ENCODE data around the gene IGDCC3.

IGDCC3 gene

DNA sequence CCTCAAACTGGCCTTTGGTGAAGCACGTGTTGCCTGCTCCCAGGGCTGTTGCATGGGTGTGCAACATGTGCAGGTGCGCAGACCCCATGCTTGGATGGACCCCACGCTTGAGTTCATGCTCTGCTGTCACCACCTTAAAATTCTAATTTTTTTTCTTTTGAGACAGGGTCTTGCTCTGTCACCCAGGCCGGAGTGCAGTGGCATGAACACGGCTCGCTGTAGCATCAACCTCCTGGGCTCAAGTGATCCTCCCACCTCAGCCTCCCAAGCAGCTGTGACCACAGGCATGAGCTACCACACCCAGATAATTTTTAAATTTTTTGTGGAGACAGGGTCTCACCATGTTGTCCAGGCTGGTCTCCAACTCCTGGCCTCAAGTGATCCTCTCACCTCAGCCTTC is 9.1 kb upstream of the IGDCC3 start:
- Histone ChIP-seq H3K9ac (ENCODE audit: insufficient read length) (no peak overlapping the region), H3K4me3 (no peak overlapping the region), H3K9me3 (ENCODE audit: low read depth, low read length) (no peaks in the 10 kb centered on the region), H3K36me3 (ENCODE audit: insufficient read depth, low read length) (no peaks in the 10 kb centered on the region), H3K27ac (no peak overlapping the region)
- TF ChIP-seq POLR2AphosphoS5 (IDR thresholded peaks at IDR 0.05; ENCODE audit: borderline replicate concordance, low read depth, low read length), result no peak
- no peak for TF ChIP-seq FOXP2 (optimal IDR thresholded peaks at IDR 0.05; ENCODE audit: control extremely low read depth, extremely low read length, insufficient read depth)
- no peak for TF ChIP-seq EZH2 (IDR thresholded peaks at IDR 0.05)
- DNase-seq (ENCODE audit: low read depth, low spot score), result no peak

DNA sequence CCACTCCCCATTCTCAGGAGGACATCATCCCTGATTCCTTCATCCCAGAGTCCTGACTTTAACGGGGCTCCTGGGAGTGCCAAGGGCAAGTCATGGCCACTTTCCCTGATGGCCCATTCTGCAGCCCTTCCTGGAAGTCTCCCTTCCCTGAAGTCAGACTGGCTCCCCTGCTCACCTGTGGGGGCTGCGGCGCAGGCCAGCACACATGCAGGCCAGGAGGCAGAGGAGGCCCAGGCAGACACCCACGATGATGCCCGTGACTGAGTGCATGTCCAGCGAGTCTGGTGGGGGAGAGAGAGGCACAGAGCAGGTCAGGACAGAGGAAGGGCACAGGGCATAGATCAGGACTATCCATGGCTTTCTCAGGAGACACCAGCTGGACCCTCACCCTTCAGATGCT is 8.6 kb upstream of the IGDCC3 start:
- Histone ChIP-seq H3K9ac (ENCODE audit: insufficient read length) (no peak overlapping the region), H3K4me3 (no peak overlapping the region), H3K36me3 (ENCODE audit: insufficient read depth, low read length) (no peaks in the 10 kb centered on the region), H3K27ac (no peak overlapping the region), H3K9me3 (ENCODE audit: low read depth, low read length) (no peaks in the 10 kb centered on the region)
- TF ChIP-seq POLR2AphosphoS5 (IDR thresholded peaks at IDR 0.05; ENCODE audit: borderline replicate concordance, low read depth, low read length) (no peak), EZH2 (IDR thresholded peaks at IDR 0.05) (no peak), FOXP2 (optimal IDR thresholded peaks at IDR 0.05; ENCODE audit: control extremely low read depth, extremely low read length, insufficient read depth) (no peak)
- no peak for DNase-seq (ENCODE audit: low read depth, low spot score)

DNA sequence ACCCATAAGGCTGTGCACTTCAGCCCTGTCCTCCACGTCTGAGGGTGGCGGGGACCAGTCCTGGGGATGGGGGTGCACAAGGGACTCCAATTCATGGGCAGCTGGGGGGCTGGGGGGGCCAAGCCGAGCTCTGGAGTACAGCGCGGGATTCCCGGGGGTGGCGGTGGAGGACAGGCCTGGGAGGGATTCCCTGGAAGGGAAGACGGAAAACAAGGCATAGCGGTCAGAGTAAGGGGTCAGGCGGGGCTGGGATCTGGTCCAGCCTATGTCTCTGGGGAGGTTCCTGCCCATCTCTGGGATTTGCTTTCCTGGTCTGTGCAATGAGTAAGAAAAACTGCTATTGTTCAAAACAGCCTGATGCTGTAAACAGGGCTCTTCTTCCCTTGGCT is 8.1 kb upstream of the IGDCC3 start:
- no peaks in the 10 kb centered on the region for H3K9me3 ChIP-seq (ENCODE audit: low read depth, low read length)
- no peak for DNase-seq (ENCODE audit: low read depth, low spot score)
- no peak overlapping the region for H3K9ac ChIP-seq (ENCODE audit: insufficient read length)
- TF ChIP-seq EZH2 (IDR thresholded peaks at IDR 0.05), result no peak
- no peak for TF ChIP-seq POLR2AphosphoS5 (IDR thresholded peaks at IDR 0.05; ENCODE audit: borderline replicate concordance, low read depth, low read length)
- TF ChIP-seq FOXP2 (optimal IDR thresholded peaks at IDR 0.05; ENCODE audit: control extremely low read depth, extremely low read length, insufficient read depth), result no peak
- H3K36me3 ChIP-seq (ENCODE audit: insufficient read depth, low read length), result no peaks in the 10 kb centered on the region
- H3K4me3 ChIP-seq, result no peak overlapping the region
- no peak overlapping the region for H3K27ac ChIP-seq

DNA sequence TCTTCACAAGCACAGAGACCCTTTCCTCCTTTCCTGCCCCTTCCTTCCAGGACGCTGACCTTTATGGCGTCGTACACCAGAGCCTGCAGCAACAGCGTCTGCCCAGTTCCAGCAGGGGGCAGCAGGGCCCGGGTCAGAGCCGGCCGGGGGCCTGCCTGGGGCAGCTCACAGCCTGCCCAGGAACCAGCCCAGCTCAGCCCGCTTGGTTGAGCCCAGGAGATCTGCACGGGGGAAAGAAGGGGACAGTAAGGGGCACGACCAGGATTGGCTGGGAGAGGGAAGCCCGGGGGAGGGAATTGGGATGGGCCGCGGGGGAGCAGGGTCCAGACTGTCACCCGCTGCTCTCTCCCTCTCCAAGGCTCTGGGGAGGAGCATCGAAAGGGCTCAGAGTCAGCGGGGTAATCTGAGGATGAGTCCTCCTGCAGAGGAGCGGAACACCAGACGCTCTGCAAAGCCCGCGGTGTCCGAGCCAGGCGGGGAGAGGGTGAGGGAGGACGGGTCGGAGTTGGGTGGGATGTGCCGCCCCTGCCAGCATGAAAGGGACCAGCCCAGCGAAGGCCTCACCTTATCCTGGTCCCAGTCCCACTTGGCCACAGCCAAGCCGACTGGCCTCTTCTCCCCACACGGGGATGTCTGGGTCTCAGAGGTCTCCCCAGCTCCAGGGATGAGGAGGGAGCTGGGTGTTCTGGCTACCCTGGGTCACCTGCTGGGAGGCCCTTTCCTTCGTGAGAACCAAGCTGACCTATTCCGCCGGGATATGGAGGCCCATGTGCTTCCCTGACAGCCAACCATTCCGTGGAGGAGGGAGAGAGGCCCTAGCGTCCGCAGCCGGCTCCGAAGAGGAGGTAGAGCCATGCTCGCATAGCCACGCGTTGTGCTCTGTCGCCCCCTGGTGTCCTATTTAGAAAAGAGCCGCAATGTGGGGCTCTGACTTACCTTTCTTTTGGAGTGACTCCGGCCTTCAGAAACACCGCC is 7.4 kb upstream of the IGDCC3 start:
- Histone ChIP-seq H3K9me3 (ENCODE audit: low read depth, low read length) (no peaks in the 10 kb centered on the region), H3K9ac (ENCODE audit: insufficient read length) (no peak overlapping the region), H3K4me3 (peak overlapping the region; percentile 48), H3K27ac (no peak overlapping the region), H3K36me3 (ENCODE audit: insufficient read depth, low read length) (no peaks in the 10 kb centered on the region)
- no peak for DNase-seq (ENCODE audit: low read depth, low spot score)
- TF ChIP-seq POLR2AphosphoS5 (IDR thresholded peaks at IDR 0.05; ENCODE audit: borderline replicate concordance, low read depth, low read length) (no peak), EZH2 (IDR thresholded peaks at IDR 0.05) (no peak), FOXP2 (optimal IDR thresholded peaks at IDR 0.05; ENCODE audit: control extremely low read depth, extremely low read length, insufficient read depth) (no peak)

DNA sequence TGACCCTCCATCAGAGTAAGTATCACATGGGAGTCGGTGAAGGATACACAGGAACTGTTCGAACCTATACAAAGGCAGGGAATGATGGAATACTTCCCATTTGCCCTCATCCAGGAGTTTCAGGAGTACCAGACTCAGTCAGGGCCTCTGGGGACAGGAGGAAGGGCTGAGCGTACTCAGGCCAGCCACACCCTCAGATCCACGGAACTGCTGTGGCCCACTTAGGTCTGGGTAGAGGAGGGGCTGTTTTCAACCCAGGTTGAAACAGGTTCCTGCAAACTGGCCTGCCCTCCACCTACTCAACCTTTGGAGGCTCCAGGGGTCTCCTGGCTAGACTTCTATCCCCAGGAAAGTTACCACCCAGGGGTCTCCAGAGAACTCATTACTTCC is 6.7 kb upstream of the IGDCC3 start:
- Histone ChIP-seq H3K27ac (no peak overlapping the region), H3K9me3 (ENCODE audit: low read depth, low read length) (no peaks in the 10 kb centered on the region), H3K9ac (ENCODE audit: insufficient read length) (no peak overlapping the region), H3K4me3 (no peak overlapping the region), H3K36me3 (ENCODE audit: insufficient read depth, low read length) (no peaks in the 10 kb centered on the region)
- no peak for TF ChIP-seq EZH2 (IDR thresholded peaks at IDR 0.05)
- no peak for TF ChIP-seq FOXP2 (optimal IDR thresholded peaks at IDR 0.05; ENCODE audit: control extremely low read depth, extremely low read length, insufficient read depth)
- no peak for DNase-seq (ENCODE audit: low read depth, low spot score)

DNA sequence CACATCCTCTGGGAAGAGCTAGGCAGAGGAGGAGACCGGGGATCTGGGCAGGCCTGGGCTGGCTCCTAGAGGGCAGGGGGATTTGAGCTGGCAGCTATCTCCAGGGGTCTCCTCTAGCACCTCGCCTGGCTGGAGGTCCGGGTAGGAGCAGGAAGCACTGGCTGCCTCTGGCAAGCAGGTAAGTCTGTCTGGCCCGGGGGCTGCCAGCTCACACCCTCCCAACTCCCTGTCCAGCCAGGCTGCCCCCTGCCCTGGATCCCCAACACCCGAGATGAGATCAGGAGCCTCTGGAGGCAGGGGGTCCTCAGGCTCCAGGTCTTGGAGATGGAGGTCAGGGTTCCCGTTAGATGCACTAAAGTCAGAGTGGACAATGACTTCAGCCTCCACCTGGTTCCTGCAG is 6.2 kb upstream of the IGDCC3 start:
- no peaks in the 10 kb centered on the region for H3K36me3 ChIP-seq (ENCODE audit: insufficient read depth, low read length)
- no peaks in the 10 kb centered on the region for H3K9me3 ChIP-seq (ENCODE audit: low read depth, low read length)
- no peak overlapping the region for H3K27ac ChIP-seq
- no peak overlapping the region for H3K4me3 ChIP-seq
- TF ChIP-seq FOXP2 (optimal IDR thresholded peaks at IDR 0.05; ENCODE audit: control extremely low read depth, extremely low read length, insufficient read depth) (no peak), POLR2AphosphoS5 (IDR thresholded peaks at IDR 0.05; ENCODE audit: borderline replicate concordance, low read depth, low read length) (no peak), EZH2 (IDR thresholded peaks at IDR 0.05) (no peak)
- no peak for DNase-seq (ENCODE audit: low read depth, low spot score)
- no peak overlapping the region for H3K9ac ChIP-seq (ENCODE audit: insufficient read length)

DNA sequence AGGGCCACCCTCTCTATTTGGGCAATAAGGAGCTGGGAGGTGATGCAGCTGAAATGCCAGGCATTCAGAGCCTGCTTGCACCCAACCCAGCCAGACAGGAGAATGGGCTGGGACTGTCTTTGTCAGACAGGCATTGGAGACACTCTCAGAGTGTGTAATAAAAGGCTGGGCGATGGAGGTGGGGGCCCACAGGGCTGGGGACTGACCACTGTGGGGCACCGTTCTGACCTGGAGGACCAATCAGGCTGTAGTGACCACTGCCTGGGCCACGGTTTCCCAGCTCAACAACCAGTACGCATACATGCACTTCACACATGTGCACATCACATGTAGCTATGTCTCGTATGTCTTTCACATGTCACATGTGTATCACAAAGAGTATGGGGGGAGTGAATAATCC is 5.7 kb upstream of the IGDCC3 start:
- no peak overlapping the region for H3K9ac ChIP-seq (ENCODE audit: insufficient read length)
- no peak for TF ChIP-seq EZH2 (IDR thresholded peaks at IDR 0.05)
- TF ChIP-seq POLR2AphosphoS5 (IDR thresholded peaks at IDR 0.05; ENCODE audit: borderline replicate concordance, low read depth, low read length), result no peak
- no peak for TF ChIP-seq FOXP2 (optimal IDR thresholded peaks at IDR 0.05; ENCODE audit: control extremely low read depth, extremely low read length, insufficient read depth)
- no peak overlapping the region for H3K4me3 ChIP-seq
- no peaks in the 10 kb centered on the region for H3K36me3 ChIP-seq (ENCODE audit: insufficient read depth, low read length)
- H3K9me3 ChIP-seq (ENCODE audit: low read depth, low read length), result no peaks in the 10 kb centered on the region
- DNase-seq (ENCODE audit: low read depth, low spot score), result no peak
- no peak overlapping the region for H3K27ac ChIP-seq

DNA sequence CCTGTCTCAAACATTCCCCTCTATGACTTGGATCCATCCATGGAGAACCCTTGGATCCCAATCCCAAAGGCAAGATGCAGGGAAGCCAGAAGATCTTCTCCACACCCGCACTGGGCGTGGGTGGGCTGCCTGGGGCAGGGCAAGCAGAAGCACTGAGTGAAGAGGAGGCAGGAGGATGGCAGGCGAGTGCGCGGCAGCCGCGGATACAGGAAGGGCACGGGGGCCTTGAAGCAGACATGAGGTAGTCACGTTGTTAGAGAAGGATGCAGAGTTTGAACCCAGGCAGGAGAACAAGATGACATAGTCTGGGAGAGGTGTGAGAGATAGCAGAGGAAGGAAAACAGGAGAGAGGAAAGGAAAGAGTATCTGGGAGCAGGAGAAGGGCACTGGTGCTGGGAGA is 5.1 kb upstream of the IGDCC3 start:
- H3K9me3 ChIP-seq (ENCODE audit: low read depth, low read length), result no peaks in the 10 kb centered on the region
- H3K4me3 ChIP-seq, result no peak overlapping the region
- no peak for DNase-seq (ENCODE audit: low read depth, low spot score)
- TF ChIP-seq EZH2 (IDR thresholded peaks at IDR 0.05), result no peak
- no peak for TF ChIP-seq FOXP2 (optimal IDR thresholded peaks at IDR 0.05; ENCODE audit: control extremely low read depth, extremely low read length, insufficient read depth)
- TF ChIP-seq POLR2AphosphoS5 (IDR thresholded peaks at IDR 0.05; ENCODE audit: borderline replicate concordance, low read depth, low read length), result no peak
- no peak overlapping the region for H3K27ac ChIP-seq
- H3K9ac ChIP-seq (ENCODE audit: insufficient read length), result no peak overlapping the region
- no peaks in the 10 kb centered on the region for H3K36me3 ChIP-seq (ENCODE audit: insufficient read depth, low read length)

DNA sequence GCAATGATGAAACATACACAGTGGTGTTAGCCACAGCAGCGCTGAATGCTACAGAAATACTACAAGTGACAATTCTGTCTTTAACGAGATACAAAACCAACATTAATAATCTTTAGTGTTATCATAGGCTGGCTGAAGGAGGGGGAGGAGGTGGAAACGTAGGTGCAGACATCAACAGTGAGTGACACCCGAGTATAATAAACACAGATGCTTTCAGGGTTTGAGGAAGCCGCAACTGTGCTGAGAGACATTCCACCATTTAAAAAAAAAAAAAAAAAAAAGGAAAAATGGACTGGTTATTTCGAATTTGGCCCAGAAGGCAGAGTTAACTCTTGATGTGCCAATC is 4.3 kb upstream of the IGDCC3 start:
- no peaks in the 10 kb centered on the region for H3K9me3 ChIP-seq (ENCODE audit: low read depth, low read length)
- H3K36me3 ChIP-seq (ENCODE audit: insufficient read depth, low read length), result no peaks in the 10 kb centered on the region
- no peak for DNase-seq (ENCODE audit: low read depth, low spot score)
- H3K4me3 ChIP-seq, result no peak overlapping the region
- TF ChIP-seq FOXP2 (optimal IDR thresholded peaks at IDR 0.05; ENCODE audit: control extremely low read depth, extremely low read length, insufficient read depth) (no peak), POLR2AphosphoS5 (IDR thresholded peaks at IDR 0.05; ENCODE audit: borderline replicate concordance, low read depth, low read length) (no peak), EZH2 (IDR thresholded peaks at IDR 0.05) (no peak)
- no peak overlapping the region for H3K9ac ChIP-seq (ENCODE audit: insufficient read length)
- H3K27ac ChIP-seq, result no peak overlapping the region

Measured in SK-N-MC (cell line).